Right ventricle myocardium inferior (tissue), 1 donor: ENCODE results near the gene CRAT. TPM values are rescaled to one million over a fixed set of nuclear protein-coding genes. Genes with fewer than 3 reads are reported as not detected.

Source experiments
- ATAC-seq: fragments of 200-7000 bp; cut with Tn5 transposase; one replicate; pipeline ENCODE4 v1.9.1; 2020; ENCODE audit warnings: mild to moderate bottlenecking, moderate library complexity
- DNase-seq: peaks from one replicate; pipeline ENCODE4 v3.0.0; 2021; ENCODE audit errors: missing footprints
- intact Hi-C: fragments of 100-400 bp; cut with DNase I; formaldehyde crosslinking; loops from one replicate; pipeline ENCODE4 v1.11.0; 2022
- total RNA-seq: library from RNA; stranded (reverse); fragmentation: NEBNext Ultra II Directional; extraction: Animal tissue kit (Norgen Biotek cat#: 25700); gene quantifications from one replicate; pipeline ENCODE4 v1.2.1, GENCODE V29; 2021
- donor health status: DM: no; HTN: yes; CAD: no; lungs with severe emphysema.

Gene CRAT
- total RNA-seq, 1 donor from 2014 or later = 85.5 TPM

GRCh38 chr9:129100383-129101169 lies 10.0 kb downstream of the CRAT start:
- peak; percentile 60 for DNase-seq
- ATAC-seq = no peak
- intact Hi-C loops = no loop called here

GRCh38 chr9:129098328-129098727 lies 12.3 kb downstream of the CRAT start:
- DNase-seq (no peak), ATAC-seq (no peak)
- intact Hi-C loops = no loop called here

GRCh38 chr9:129097671-129098306 lies 12.8 kb downstream of the CRAT start:
- ATAC-seq (no peak), DNase-seq (no peak)
- intact Hi-C loops = no loop called here

GRCh38 chr9:129095908-129096307 lies 14.7 kb downstream of the CRAT start:
- intact Hi-C loops = no loop called here
- no peak for ATAC-seq

GRCh38 chr9:129095170-129095667 lies 15.4 kb downstream of the CRAT start:
- no peak for ATAC-seq
- DNase-seq = peak; percentile 40
- intact Hi-C loops = no loop called here

More at GRCh38 chr9:129095908-129096307, 14.7 kb downstream of the CRAT start:
- DNase-seq = peak; percentile 25

- intact Hi-C loops = no loop called here
- DNase-seq = no peak
- peak; percentile 44 for ATAC-seq
Observed at GRCh38 chr9:129094387-129095169, 16.0 kb downstream of the CRAT start.

GRCh38 chr9:129093602-129094386 lies 16.8 kb downstream of the CRAT start:
- intact Hi-C loops = no loop called here
- ATAC-seq (no peak), DNase-seq (no peak)

- intact Hi-C loops = no loop called here
- no peak for ATAC-seq
- no peak for DNase-seq
Observed at GRCh38 chr9:129089246-129089645, 21.3 kb downstream of the CRAT start.

GRCh38 chr9:129084087-129084486 lies 26.5 kb downstream of the CRAT start:
- no peak for ATAC-seq
- DNase-seq = no peak
- intact Hi-C loops = no loop called here

- intact Hi-C loops = no loop called here
- DNase-seq (no peak), ATAC-seq (no peak)
Observed at GRCh38 chr9:129081388-129081904, 29.1 kb downstream of the CRAT start.

GRCh38 chr9:129080601-129081387 lies 29.8 kb downstream of the CRAT start, which contains the start of gene DOLPP1:
Gene DOLPP1 (plus strand): TSS chr9:129081111. CDS start chr9:129081132, 21 bp downstream.
- DNase-seq (peak; percentile 100), ATAC-seq (peak; percentile 98)
- intact Hi-C loops = no loop called here

- DNase-seq (no peak), ATAC-seq (no peak)
- intact Hi-C loops = no loop called here
Observed at GRCh38 chr9:129080298-129080600, 30.3 kb downstream of the CRAT start.

GRCh38 chr9:129079829-129080228 lies 30.8 kb downstream of the CRAT start:
- intact Hi-C loops = no loop called here
- ATAC-seq (no peak), DNase-seq (no peak)

- DNase-seq = no peak
- no peak for ATAC-seq
- intact Hi-C loops = no loop called here
Observed at GRCh38 chr9:129078691-129079503, 31.7 kb downstream of the CRAT start.

GRCh38 chr9:129077236-129077635 lies 33.4 kb downstream of the CRAT start:
- DNase-seq (no peak), ATAC-seq (no peak)
- intact Hi-C loops = no loop called here

GRCh38 chr9:129076640-129077037 lies 34.0 kb downstream of the CRAT start:
- ATAC-seq (no peak), DNase-seq (no peak)
- intact Hi-C loops = no loop called here

- intact Hi-C loops = no loop called here
- DNase-seq (no peak), ATAC-seq (no peak)
Observed at GRCh38 chr9:129075996-129076639, 34.5 kb downstream of the CRAT start.
